ENCODE results near the gene AQP5. TPM values are rescaled to one million over a fixed set of nuclear protein-coding genes. Genes with fewer than 3 reads are reported as not detected.

AQP5 gene
- total and polyA plus RNA-seq, 2 of the 8 experiments (the other 6 are each of a cell fraction or from before 2014, with no cell fraction given): 2.5 to 3.2 TPM

DNA sequence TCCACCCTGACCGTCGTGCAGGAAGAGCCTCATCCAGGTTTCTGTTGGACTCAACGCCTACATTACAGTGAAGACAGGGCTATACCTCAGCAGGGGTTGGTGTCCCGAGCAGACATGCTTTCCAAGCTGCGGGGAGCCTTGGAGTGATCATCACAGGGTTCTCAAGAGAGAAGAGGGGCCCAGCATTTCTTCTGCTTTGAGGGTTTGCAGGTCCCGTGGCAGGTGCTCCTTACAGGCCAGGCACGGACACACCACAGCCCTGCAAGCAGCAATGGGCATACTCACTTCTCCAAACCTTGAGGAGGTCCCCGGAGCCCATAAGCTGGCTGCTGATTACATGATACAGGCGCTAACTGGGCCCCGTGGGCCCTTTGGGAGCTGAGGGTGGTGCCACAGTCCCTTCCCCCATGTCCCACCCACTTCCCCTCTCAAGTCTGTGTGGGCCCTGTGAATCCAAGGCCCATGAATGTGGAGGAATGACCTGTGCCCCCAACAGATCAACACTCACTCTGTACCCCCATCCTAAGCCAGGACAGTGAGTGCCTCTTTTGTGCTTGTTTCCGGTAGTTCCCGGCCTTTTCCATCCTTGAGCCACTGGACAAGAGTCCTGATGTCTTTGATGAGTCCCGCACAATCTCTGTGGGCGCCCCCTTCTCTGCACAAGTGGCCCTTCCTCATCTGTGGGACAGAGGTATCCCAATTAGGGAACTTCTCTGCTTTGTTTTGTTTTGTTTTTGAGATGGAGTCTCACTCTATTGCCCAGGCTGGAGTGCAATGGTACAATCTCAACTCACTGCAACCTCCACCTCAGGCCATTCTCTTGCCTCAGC, 10.0 kb upstream of the AQP5 start (continued):
- TF ChIP-seq CHD7 (IDR thresholded peaks at IDR 0.05; ENCODE audit: insufficient replicate concordance, low read length): no peak
- TF ChIP-seq EGR1 (IDR thresholded peaks at IDR 0.05; ENCODE audit: borderline replicate concordance, low read depth, low read length): no peak
- TF ChIP-seq GTF2F1 (IDR thresholded peaks at IDR 0.05; ENCODE audit: borderline replicate concordance, low read depth, low read length): no peak
- no peak for TF ChIP-seq POU5F1 (IDR thresholded peaks at IDR 0.05; ENCODE audit: low read depth, low read length)
- no peak for TF ChIP-seq TAF1 (IDR thresholded peaks at IDR 0.05; ENCODE audit: low read depth, low read length)
- TF ChIP-seq MAFK (IDR thresholded peaks at IDR 0.05; ENCODE audit: low read depth, low read length): no peak
- no peak for TF ChIP-seq TCF12 (IDR thresholded peaks at IDR 0.05; ENCODE audit: low read depth, low read length)
- TF ChIP-seq FOSL1 (IDR thresholded peaks at IDR 0.05; ENCODE audit: insufficient read depth, low read depth, low read length): no peak

Measured in H1 (cell line).